Hematopoietic multipotent progenitor cell treated with erythropoietin and hydrocortisone succinate and interleukin-3 and kit ligand, for 8 days (in vitro differentiated cells): ENCODE results near the gene CCDC74A.
"Not testable (repeated sequence)": the region's sequence is repeated elsewhere in the genome, so short reads cannot be mapped to it uniquely, and the experiment has no call there.

Experiments used
- DNase-seq: peaks from one replicate; pipeline ENCODE4 v3.0.0-alpha.2; 2015

The CCDC74A gene

DNA sequence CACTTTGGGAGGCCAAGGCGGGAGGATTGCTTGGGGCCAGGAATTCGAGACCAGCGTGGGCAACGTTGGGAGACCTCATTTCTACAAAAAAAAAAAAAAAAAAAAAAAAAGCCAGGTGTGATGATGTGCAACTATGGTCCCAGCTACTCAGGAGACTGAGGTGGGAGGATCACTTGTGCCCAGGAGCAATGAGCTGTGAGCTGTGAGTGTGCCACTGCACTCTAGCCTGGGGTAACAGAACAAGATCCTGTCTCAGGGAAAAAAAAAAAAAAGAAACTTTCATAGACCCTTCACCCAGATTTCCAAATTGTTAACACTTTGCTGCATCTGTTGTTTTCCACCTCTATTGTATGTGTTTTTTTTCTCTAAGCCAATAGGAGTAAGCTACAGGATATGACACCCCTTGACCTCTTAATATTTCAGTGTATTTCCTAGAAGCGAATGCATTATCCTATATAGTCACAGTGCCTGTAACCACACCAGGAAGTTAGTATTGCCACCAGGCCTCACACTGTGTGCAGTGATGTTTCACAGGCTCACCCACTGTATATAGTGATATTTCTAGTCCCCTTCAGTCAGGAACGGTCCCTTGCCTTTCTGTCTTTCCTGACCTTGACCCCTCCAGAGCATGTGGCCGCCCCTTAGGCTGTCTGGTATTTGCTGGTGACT is 23.5 kb upstream of the CCDC74A start:
- DNase-seq = not testable (repeated sequence)

DNA sequence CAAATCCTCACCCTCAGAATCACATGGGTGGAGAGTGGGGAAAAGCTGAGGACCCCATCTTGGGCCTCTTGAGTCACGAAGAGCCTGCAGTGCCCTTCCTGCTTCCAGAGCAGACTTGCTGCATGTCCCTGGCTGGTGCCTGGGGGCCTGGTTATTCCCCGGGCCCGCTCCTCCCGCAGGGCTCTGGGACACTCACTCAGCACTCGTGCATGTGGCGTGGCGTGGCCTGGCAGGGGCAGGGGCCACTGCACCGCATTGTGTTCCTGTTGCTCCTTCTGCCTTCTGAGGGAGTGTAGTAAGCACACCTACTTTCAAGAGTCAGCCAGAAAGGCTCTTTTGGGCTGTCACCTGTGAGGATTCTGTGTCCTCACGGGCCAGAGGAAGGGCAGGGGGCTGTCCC is 18.1 kb upstream of the CCDC74A start:
- no peak for DNase-seq

DNA sequence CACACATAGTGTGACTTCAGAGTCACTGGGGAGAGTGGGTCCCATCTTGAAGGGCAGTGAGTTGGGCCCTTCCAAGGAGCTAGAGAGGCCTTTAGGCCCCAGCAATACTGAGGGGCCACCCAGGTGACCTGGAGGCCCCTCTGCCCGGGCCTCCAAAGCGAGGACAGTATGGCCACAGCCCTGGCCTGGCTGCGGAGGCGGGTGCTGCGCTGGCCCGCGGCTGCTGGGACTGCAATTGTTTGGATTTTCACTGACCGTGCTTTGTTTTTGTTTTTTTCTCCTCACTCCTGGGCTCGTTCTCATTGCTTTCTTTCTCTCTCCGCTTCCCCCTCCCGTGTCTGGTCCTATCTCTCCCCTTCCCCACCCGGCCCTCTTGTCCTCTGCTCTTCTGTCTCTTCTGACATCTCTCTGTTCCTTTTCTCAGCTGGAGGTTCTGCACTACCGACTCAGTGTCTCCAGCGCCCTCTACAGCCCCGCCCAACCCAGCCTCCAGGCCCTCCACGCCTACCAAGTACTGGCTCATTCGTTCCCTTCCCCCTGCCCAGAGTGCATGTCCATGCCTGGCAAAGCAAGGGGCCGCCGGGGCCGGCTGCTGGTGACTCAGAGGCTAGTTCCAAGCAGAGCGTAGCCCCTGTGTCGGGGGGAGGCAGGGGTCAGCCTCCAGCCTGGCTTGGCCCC is 16.3 kb upstream of the CCDC74A start:
- not testable (repeated sequence) for DNase-seq

DNA sequence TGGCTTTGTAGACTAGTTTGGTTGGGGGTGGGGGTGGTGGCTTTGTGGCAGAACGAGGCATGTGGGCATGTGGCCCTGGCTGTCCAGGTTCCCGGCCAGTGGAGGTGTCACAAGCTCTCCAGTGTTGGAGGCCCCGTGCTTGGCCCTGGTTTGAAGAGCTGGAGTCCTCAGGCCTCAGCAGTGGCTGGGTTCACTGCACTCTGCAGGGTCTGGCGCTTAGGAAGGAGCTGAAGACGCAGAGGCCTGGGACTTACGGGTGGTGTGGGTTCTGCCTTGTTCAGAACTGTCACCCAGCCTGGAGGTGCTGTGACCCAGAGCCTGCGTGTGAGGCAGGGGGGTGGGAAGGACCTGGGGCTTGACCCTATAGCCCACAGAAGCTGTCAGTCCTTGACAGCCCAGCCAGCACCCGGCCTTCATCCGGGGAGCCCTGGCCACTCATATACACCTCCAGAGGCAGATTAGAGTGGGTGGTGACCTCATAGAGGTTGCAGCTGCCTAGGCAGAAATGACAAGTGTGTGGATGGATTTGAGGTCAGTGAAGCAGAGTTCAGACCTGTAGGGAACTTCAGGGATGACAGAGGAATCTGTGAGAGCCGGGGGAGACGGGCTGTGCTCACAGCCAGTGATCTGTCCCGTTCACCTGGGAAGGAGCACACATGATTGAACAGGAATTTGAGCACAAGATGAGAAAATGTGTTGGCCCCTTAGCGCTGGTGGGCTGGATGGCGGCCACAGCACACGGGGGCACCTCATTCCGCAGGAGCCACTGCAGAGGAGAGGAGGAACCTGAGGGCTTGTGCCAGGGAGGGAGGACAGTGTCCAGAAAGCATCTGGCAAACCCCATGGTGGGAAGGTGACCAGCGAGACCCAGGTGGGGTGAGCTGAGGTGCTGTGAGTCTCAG is 15.5 kb upstream of the CCDC74A start:
- DNase-seq = not testable (repeated sequence)

DNA sequence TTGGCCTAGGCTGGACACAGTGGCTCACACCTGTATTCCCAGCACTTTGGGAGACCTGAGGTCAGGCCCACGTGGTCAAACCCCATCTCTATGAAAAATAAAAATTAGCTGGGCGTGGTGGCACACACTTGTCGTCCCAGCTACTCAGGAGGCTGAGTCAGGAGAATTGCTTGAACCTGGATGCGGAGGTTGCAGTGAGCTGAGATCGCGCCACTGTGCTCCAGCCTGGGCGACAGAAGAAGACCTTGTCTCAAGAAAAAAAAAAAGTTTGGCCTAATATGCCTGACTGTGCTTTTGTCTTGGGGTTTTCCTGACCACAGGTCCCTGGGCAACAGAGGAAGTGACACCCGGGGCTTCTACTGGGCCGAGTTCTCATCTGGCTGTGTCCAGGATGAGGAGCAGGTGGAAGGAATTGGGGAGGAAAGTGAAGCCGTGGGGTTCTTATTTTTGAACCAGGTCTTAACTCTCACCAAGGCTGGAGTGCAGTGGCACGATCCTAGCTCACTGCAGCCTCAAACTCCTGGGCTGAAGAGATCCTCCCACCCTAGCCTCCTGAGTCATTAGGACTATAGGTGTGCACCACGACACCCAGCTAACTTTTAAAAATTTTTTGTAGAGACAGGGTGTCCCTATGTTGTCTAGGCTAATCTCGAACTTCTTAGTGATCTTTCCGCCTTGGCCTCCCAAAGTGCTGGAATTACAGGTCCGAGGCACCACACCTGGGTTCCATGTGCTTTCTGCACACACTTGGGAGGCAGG is 13.1 kb upstream of the CCDC74A start:
- DNase-seq = not testable (repeated sequence)

DNA sequence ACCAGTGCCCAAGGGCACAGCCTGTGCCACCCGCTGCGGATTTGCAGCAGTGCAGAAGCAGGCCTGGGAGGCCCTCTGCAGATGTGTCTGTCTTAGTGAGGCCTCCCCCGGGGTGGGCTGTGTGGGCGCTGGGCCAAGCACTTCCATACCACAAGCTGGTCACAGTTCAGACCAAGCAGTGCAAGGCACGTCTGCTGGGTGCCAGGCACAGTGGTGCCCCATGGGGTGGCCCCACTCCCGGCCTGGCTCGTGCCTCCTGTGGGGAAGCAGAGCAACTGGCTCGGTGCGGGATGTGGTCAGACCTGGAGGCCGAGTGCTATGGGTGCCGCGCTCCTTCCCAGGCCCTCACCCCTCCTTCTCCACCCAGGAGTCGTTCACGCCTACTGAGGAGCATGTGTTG is 12.5 kb upstream of the CCDC74A start:
- not testable (repeated sequence) for DNase-seq

DNA sequence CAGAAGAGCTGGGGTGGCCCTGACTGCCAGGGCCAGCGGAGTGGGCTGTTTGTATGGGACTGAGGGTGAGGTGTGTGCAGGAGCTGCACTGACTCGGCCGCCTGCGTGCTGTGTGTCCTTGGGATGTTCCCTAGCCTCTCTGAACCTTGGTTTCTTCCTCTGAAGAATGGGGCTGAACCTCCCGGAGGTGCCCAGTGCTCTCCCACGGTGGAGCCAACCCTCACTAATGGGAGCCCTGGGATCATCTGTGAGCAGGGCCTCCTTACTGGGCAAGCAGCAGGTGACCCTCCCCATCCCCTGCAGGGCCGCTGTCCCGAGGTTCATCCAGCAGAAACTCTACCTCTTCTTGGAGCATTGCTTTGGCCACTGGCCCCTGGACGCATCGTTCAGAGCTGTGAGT is 11.7 kb upstream of the CCDC74A start:
- DNase-seq = no peak

DNA sequence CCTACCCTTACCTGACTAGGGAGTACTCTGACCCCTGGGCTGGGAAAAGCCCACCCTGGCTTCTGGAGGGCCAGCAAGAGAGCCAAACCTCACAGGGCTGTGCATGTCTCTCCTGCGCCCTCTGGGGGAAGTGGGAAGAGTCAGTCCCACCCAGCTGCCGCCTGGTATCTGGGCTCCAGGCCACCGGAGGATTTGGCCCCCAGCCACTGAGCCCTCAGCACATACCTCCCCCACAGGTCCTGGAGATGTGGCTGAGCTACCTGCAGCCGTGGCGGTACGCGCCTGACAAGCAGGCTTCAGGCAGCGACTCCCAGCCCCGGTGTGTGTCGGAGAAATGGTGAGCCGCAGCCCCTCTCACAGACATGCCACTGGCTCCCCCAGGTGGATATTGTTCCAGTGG is 11.1 kb upstream of the CCDC74A start:
- peak; percentile 46 for DNase-seq

DNA sequence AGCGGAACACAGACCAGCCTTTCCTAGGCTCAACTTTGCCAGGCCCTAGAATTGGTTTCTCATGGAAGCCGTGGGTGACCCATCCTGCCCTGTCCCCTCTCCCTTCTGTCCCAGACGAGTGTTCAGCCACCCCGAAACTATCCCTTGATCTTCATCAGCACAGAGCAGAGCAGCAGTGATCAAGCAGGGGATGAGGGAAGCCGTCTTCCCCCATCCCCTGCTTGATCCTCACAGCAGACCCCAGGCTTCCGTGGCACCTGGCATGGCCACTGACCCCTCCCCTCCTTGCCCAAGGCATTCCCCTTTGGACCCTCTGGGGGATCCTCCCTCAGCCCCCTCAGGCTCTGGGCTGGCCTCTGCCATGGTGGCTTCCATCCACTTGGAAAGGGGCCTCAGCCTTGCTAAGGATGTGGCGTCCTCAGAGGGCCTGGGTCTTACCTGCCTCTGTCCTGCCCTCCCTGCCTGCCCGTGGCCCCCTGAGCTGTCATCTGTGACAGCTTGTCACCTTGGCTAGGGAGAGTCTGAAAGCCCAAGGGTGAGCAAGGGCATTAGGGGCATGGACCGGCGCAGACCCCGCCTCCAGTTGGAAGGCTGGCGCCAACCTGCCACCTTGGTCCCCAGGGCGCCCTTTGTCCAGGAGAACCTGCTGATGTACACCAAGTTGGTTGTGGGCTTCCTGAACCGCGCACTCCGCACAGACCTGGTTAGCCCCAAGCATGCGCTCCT is 10.4 kb upstream of the CCDC74A start:
- DNase-seq = no peak

DNA sequence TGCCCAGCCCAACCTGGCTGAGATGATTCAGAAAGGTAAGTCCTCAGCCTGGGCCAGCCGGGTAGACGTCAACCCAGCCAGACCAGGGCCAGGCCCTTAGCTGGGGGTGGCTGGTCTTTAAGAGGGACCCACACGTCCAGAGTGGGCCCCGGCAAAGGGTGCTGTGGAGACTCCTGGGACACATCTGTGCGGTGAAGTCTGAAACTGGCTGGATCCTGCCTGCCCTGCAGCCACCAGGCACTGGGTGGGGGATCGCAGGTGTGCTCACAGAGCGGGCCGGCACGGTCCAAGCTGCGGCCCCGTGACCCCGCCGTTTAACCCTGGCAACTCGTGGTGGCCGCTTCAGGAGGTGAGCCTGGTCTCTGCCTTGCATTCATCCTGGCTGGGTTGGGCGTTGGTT is 9.8 kb upstream of the CCDC74A start:
- DNase-seq = not testable (repeated sequence)

DNA sequence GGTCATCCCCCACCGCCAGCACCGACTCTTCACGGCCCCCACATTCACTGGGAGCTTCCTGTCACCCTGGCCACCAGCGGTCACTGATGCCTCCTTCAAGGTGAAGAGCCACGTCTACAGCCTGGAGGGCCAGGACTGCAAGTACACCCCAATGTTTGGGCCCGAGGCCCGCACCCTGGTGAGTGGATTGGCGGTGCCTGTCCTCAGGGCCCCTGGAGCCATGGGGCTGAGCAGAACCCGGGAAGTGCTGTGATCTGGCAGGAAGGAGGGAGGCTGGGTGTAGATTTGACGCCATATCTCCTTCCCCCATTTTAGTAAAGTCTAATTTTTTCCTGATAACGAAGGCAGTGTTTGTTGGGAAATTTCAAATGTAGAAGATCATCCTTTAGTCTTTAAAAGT is 9.2 kb upstream of the CCDC74A start:
- DNase-seq = not testable (repeated sequence)

DNA sequence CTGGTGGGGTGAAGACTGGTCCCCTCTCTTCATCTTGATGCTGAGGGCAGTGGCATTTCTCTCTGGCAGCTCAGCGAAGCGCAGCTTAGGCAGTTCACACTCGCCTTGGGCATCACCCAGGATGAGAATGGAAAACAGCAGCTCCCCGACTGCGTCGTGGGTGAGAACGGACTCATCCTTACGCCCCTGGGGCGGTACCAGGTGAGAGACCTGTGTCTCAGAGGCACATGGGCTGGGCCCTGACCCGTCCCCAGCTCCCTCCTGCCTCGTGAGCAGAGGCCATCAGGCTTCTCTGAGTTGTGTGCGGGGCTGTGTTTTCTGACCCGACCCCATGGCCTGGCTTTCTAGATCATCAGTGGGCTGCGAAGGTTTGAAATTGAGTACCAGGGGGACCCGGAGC is 8.2 kb upstream of the CCDC74A start:
- no peak for DNase-seq

DNA sequence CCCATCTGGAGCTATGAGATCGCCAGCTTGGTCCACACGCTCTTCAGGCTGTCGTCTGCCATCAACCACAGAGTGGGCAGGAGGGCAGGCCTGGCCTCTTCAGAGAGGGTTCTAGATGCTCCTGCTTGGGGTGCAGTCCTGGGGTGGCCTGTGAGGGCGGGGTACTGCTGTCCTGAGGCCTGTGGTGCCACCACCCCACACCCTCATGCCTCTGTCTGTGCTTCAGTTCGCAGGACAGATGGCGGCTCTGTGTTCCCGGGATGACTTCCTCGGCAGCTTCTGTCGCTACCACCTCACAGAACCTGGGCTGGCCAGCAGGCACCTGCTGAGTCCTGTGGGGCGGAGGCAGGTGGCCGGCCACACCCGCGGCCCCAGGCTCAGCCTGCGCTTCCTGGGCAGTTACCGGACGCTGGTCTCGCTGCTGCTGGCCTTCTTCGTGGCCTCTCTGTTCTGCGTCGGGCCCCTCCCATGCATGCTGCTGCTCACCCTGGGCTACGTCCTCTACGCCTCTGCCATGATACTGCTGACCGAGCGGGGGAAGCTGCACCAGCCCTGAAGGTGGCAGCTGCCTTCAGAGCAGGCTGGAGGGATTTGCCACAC is 7.7 kb upstream of the CCDC74A start:
- DNase-seq = not testable (repeated sequence)

DNA sequence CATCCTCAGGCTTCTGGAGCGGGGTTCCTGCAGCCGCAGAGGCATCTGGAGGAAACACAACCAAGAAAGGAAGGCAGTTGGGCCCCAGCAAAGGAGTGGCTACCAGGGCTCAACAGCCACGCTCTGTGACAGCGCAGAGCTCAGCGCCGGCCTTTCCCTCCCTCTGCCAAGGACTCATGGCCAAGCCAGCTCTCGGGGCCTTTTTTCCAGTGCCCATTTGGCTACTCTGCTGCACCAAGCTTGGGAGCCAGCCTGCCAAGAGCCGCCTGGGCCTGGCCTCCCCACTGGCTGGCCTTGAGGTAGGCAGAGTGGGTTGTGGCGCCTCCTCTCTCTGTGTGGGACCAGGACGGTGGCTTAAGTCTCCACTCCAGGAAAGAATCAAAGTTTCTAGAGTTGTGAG is 7.2 kb upstream of the CCDC74A start:
- DNase-seq = no peak

DNA sequence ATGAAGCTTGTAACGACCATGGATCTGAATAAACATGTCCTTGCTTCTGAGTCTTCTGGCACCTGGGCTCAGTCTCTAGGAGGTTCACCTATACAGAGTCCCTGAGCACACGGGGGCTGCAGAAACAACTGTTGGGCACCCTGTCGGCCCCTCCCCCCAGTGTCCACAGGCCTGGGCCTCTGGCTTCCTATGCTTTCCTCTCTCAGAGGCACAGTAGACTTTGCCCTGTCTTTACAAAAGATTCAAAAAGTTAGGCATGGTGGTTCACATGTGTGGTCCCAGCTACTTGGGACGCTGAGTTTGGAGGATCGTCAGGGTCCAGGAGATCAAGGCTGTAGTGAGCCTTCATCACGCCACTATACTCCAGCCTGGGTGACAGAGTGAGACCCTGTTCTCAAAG is 6.2 kb upstream of the CCDC74A start:
- not testable (repeated sequence) for DNase-seq

DNA sequence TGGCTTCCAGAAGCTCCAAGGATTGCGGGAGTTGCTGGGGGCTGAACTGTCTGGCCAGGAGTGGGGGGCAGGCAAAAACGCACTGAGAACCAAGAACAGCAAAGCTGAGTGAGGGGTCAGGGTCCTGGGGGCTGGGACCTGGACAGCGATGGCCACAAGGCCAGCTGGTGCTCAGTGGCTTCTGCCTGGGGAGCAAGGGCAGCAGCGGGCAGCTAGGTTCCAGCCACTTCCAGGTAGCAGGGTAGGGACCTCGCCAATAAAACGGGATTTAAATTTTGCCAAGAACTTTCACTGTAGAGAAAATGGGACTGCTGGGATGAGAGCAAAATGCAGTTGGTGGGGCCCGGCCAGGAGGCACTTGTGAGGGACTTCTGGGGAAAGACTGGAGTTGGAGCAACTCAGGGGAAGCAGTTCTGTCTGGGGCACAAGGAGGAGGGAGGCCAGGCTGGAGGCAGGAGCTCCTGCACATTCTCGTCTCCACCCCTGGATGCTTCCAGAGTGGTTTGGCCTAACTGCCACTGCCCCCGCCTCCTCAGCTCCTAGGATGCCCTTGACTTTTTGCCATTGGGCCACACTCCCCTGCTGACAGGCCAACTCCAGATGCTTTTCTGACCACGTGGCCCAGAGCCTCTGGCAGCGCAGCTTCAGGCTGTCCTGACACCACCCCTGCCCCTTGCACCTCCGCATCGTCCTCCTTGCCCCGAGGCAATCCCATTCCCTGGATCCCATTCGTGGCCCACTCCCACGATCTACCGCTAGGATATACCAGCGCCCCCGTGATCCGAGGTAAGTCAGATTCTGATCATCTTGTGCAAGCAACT is 5.5 kb upstream of the CCDC74A start:
- DNase-seq = no peak

DNA sequence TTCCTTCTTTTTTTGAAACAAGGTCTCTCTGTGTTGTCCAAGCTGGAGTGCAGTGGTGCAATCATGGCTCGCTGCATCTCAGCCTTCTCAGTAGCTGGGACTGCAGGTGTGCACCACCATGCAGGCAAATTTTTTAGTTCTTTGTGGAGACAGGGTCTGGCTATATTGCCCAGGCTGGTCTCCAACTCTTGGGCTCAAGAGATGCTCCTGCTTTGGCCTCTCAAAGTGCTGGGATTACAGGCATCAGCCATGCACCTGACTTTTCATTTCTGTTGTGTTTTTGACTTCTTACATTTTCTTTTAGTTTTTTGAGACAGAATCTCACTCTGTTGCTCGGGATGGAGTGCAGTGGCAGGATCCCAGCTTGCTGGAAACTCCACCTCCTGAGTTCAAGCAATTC is 2.4 kb upstream of the CCDC74A start:
- not testable (repeated sequence) for DNase-seq

DNA sequence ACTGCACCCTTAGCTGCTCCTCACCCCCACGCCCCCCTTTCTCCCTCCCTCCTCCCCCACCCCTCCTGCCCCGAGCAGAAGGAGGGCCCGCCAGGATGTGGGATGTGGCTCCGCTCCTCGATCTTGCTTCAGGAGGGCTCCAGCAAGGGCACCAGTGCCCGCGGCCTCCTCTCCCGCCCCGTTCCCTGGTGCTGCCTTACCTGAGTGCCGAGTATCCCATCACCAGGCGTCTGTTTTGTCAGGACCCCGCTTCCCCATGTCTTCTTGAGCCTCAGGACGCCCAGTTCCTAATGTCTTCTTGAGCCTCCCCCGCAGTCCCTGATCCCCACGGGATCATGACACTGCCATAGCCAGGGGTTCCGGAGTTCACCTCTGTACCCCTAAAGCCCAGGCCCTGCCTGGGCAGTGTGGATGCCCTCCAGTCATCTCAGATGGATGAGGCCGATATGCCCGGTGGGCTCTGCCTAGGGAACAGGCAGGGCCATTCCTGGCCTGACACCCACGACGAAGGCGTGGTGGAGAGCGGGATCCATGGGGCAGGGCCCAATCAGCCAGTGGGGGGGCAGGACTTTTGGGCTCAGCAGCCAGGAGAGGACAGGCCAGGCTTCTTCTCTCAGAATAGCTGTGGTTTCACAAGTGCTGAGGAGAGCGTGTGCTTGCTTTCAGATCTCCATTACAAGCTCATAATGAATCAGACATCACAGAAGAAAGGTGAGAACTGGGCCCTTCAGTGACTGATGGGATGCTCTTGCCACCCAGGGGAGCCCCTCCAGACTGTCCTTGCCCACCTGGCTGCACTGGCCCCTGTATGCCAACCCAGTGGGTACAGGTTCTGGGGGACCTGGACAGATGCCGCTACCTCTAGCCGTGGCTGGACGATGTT is 1.5 kb downstream of the CCDC74A start:
- DNase-seq = not testable (repeated sequence)

DNA sequence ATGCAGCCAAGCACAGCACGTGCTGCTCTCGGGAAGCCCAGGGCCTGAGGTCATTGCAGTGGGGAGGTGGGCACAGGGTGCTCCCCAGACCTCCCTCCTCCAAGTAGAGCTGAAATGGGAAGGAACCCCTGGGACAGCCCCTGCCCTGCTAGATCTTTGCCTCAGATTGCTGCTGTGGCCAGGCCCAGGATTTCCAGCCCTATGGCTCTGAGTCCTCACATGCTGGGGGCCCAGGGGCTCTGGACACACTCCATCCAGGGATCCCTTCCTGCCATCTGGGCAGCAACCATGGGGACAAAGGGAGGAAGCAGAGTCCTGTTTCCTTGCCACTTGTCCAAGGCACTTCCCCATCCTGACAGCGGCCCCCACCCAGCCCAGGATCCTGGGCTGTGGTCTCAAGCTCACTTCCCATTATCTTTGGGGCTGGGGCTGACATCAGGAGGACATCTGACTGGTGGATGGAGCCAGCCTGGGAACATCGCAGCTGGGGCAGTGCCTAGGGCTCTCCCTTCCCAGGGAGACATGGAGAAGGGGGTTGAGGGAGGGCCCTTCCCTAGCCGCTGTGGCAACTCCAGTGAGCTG is 2.3 kb downstream of the CCDC74A start:
- not testable (repeated sequence) for DNase-seq
